ENCODE measurements around the gene NFIA. TPM values are rescaled to one million over a fixed set of nuclear protein-coding genes. Genes with fewer than 3 reads are reported as not detected.
A peak's percentile ranks its signal among the peaks of the same experiment; 100 is the strongest.

Gene NFIA
- polyA plus RNA-seq, 1 donor (not counting 4 experiments of a cell fraction or from before 2014, with no cell fraction given) = 14.7 TPM

DNA sequence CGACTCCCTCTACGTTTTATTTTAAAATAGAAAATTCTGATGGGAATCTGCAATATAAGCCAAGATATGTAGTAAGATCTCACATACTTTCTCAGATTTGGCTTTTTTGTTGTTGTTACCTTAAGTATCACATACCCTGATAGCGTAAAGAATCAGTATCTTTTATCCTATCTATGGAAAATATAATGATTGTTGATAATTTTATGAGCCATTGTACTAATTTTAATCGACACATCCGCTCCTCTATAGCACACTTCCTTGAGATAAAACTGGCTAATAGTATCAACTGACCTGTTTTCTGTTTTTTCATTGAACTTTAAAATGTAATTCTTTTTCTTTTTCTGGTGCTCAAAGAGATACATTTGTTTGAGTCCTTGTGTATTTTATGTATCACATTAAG is 118.7 kb downstream of the NFIA start:
- Histone ChIP-seq H4K20me1 (ENCODE audit: control insufficient read depth, extremely low read depth, insufficient read depth, low read length) (no peaks in the 10 kb centered on the region), H3K9ac (ENCODE audit: control insufficient read depth, extremely low read depth, insufficient read depth, low read length) (no peak overlapping the region), H3K36me3 (ENCODE audit: control insufficient read depth in 2 of 2, extremely low read depth in 1 of 2, insufficient read depth in 2 of 2, low read length in 2 of 2) (no peaks in the 10 kb centered on the region), H3K4me1 (ENCODE audit: control insufficient read depth, extremely low read depth, insufficient read depth, low read length) (peaks cover 14% of the 10 kb centered on the region), H3K9me1 (ENCODE audit: control insufficient read depth, extremely low read depth, insufficient read depth, low read length) (no peaks in the 10 kb centered on the region), H3K4me3 (ENCODE audit: control insufficient read depth in 2 of 3, extremely low read depth in 1 of 3, insufficient read depth in 2 of 3, low read depth in 1 of 3, low read length in 3 of 3) (no peak overlapping the region), H3K4me2 (ENCODE audit: control insufficient read depth, extremely low read depth, insufficient read depth, low read depth, low read length) (no peak overlapping the region), H3K27ac (ENCODE audit: control insufficient read depth, insufficient read depth, low read length) (no peak overlapping the region), H2AFZ (ENCODE audit: control insufficient read depth, low read length) (no peak overlapping the region), H3K9me3 (ENCODE audit: control insufficient read depth, low read depth, low read length) (no peaks in the 10 kb centered on the region), H3K27me3 (ENCODE audit: control insufficient read depth, extremely low read depth, insufficient read depth, low read length) (no peaks in the 10 kb centered on the region), H3K79me2 (ENCODE audit: control insufficient read depth, insufficient read depth, low read length) (peaks cover 5% of the 10 kb centered on the region)
- dilution Hi-C loops (cut with MboI; ENCODE audit: extremely low pct_ligation_motif_present, low sequenced_read_pairs) = no loop called here
- FAIRE-seq (no peak), DNase-seq (ENCODE audit: low read depth, low spot score) (no peak)
- TF ChIP-seq EZH2 (IDR thresholded peaks at IDR 0.05; ENCODE audit: low read length) = no peak
- TF ChIP-seq, protein P1, sequence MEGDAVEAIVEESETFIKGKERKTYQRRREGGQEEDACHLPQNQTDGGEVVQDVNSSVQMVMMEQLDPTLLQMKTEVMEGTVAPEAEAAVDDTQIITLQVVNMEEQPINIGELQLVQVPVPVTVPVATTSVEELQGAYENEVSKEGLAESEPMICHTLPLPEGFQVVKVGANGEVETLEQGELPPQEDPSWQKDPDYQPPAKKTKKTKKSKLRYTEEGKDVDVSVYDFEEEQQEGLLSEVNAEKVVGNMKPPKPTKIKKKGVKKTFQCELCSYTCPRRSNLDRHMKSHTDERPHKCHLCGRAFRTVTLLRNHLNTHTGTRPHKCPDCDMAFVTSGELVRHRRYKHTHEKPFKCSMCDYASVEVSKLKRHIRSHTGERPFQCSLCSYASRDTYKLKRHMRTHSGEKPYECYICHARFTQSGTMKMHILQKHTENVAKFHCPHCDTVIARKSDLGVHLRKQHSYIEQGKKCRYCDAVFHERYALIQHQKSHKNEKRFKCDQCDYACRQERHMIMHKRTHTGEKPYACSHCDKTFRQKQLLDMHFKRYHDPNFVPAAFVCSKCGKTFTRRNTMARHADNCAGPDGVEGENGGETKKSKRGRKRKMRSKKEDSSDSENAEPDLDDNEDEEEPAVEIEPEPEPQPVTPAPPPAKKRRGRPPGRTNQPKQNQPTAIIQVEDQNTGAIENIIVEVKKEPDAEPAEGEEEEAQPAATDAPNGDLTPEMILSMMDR (optimal IDR thresholded peaks at IDR 0.05 in 1 of 3, IDR thresholded peaks at IDR 0.05 in 1 of 3, conservative IDR thresholded peaks at IDR 0.05 in 1 of 3; ENCODE audit: extremely low read depth in 1 of 3, insufficient read depth in 2 of 3, low read length in 3 of 3) = no peak

DNA sequence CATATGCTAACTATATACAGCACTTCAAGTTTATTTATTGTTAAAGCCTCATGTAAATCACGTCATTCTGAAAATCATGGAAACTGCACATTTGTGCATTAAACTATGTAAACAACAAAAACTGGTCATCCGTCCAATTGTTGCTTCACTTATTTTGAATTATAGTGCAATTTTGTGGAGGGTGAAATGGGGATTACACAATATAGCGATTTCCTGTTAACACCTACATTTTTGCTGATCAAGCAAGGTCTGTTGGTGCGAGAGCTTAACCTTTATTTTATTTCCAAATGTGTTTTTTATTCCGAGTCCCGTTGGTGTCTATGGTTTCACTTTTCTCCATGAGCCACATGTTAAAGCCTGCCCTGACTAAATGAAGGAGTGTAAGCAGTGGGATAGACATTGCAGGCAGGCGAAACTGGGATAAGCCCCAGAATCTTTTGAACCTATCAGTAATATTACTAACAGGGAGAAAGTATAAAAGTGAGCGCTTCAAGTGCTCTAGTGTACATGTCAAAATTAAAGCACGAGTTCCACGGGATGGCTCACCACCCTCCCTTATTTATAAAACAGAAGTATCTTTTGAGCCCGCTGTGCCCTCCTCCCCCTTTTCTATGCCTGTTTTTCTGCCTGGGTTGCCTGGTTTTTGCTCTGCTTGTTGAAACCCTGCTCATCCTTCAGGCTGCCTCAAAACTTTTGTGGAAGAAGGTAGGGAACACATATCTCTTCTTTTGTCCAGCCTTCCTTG is 120.7 kb downstream of the NFIA start:
- Histone ChIP-seq H3K27me3 (ENCODE audit: control insufficient read depth, extremely low read depth, insufficient read depth, low read length) (no peaks in the 10 kb centered on the region), H3K9me1 (ENCODE audit: control insufficient read depth, extremely low read depth, insufficient read depth, low read length) (no peaks in the 10 kb centered on the region), H3K79me2 (ENCODE audit: control insufficient read depth, insufficient read depth, low read length) (peaks cover 5% of the 10 kb centered on the region), H2AFZ (ENCODE audit: control insufficient read depth, low read length) (peak overlapping the region; percentile 85), H3K36me3 (ENCODE audit: control insufficient read depth in 2 of 2, extremely low read depth in 1 of 2, insufficient read depth in 2 of 2, low read length in 2 of 2) (no peaks in the 10 kb centered on the region), H3K4me1 (ENCODE audit: control insufficient read depth, extremely low read depth, insufficient read depth, low read length) (peaks cover 14% of the 10 kb centered on the region), H3K9me3 (ENCODE audit: control insufficient read depth, low read depth, low read length) (no peaks in the 10 kb centered on the region), H4K20me1 (ENCODE audit: control insufficient read depth, extremely low read depth, insufficient read depth, low read length) (no peaks in the 10 kb centered on the region), H3K27ac (ENCODE audit: control insufficient read depth, insufficient read depth, low read length) (peak overlapping the region; percentile 82), H3K4me2 (ENCODE audit: control insufficient read depth, extremely low read depth, insufficient read depth, low read depth, low read length) (peak overlapping the region; percentile 99), H3K4me3 (ENCODE audit: control insufficient read depth in 2 of 3, extremely low read depth in 1 of 3, insufficient read depth in 2 of 3, low read depth in 1 of 3, low read length in 3 of 3) (peak overlapping the region; percentile 13 to 79 (median 66)), H3K9ac (ENCODE audit: control insufficient read depth, extremely low read depth, insufficient read depth, low read length) (peak overlapping the region; percentile 79)
- DNase-seq (ENCODE audit: low read depth, low spot score) (no peak), FAIRE-seq (peak; percentile 64)
- dilution Hi-C loops (cut with MboI; ENCODE audit: extremely low pct_ligation_motif_present, low sequenced_read_pairs) = no loop called here
- TF ChIP-seq, protein P1 (optimal IDR thresholded peaks at IDR 0.05 in 1 of 3, IDR thresholded peaks at IDR 0.05 in 1 of 3, conservative IDR thresholded peaks at IDR 0.05 in 1 of 3; ENCODE audit: extremely low read depth in 1 of 3, insufficient read depth in 2 of 3, low read length in 3 of 3) = no peak
- TF ChIP-seq EZH2 (IDR thresholded peaks at IDR 0.05; ENCODE audit: low read length) = no peak
